OCI-LY3 (cell line): ENCODE results near the gene SOX13.

ENCODE experiments used
- H2AFZ ChIP-seq: fragments of 200-600, 300-600 bp; shearing (Covaris generic); 2 replicates; pipeline ENCODE4 v1.6.0; 2014; ENCODE audit warnings: antibody characterized with exemption, low read depth, low read length
- H3K27ac ChIP-seq: fragments of 200-600, 300-600 bp; sonication (generic); 2 replicates; pipeline ENCODE4 v1.5.1; 2014; ENCODE audit warnings: mild to moderate bottlenecking, low read length, moderate library complexity, mixed read lengths
- H3K27me3 ChIP-seq: fragments of 200-600, 300-600 bp; sonication (generic); 2 replicates; pipeline ENCODE4 v1.6.1; 2014; ENCODE audit warnings: low read depth, low read length, mixed read lengths
- H3K36me3 ChIP-seq: fragments of 200-600, 300-600 bp; sonication (generic); replicated peaks from 2 replicates; pipeline ENCODE3; 2014; ENCODE audit warnings: low read depth, low read length, mixed read lengths
- H3K4me1 ChIP-seq: fragments of 300-600, 200-600 bp; sonication (generic); 2 replicates; pipeline ENCODE4 v1.6.1; 2014; ENCODE audit warnings: low read length, mixed read lengths
- H3K4me2 ChIP-seq: fragments of 200-600, 300-600 bp; sonication (generic); 2 replicates; pipeline ENCODE4 v1.6.1; 2014; ENCODE audit warnings: low read length, mixed read lengths
- H3K4me3 ChIP-seq: fragments of 300-600, 200-600 bp; sonication (generic); 2 replicates; pipeline ENCODE4 v1.5.1; 2014; ENCODE audit warnings: antibody characterized with exemption, mild to moderate bottlenecking, low read length, moderate library complexity
- H3K79me2 ChIP-seq: fragments of 300-600, 200-600 bp; shearing (Covaris generic); 2 replicates; pipeline ENCODE4 v1.6.1; 2014; ENCODE audit warnings: mild to moderate bottlenecking, low read length, mixed read lengths
- H3K9ac ChIP-seq: fragments of 300-600, 200-600 bp; shearing (Covaris generic); 2 replicates; pipeline ENCODE4 v1.6.0; 2014; ENCODE audit warnings: mild to moderate bottlenecking, low read length, moderate library complexity
- H3K9me3 ChIP-seq: fragments of 200-600, 300-600 bp; shearing (Covaris generic); 2 replicates; pipeline ENCODE4 v1.6.1; 2014; ENCODE audit warnings: low read length, mixed read lengths; ENCODE audit not compliant: insufficient read depth
- H4K20me1 ChIP-seq: fragments of 200-600, 300-600 bp; sonication (generic); 2 replicates; pipeline ENCODE4 v1.6.1; 2016; ENCODE audit warnings: low read length, mixed read lengths; ENCODE audit not compliant: insufficient read depth
- CTCF ChIP-seq: fragments of 200-600, 300-600 bp; sonication (generic); IDR thresholded peaks from 2 replicates; pipeline ENCODE4 v1.5.1; 2014; ENCODE audit warnings: antibody characterized with exemption, low read length, low read depth
- EZH2phosphoT487 ChIP-seq: fragments of 200-600 bp; shearing (Covaris generic); IDR thresholded peaks from 2 replicates; pipeline ENCODE4 v1.6.1; 2018; ENCODE audit warnings: antibody characterized with exemption, mixed run types, low read depth

The SOX13 gene

GRCh38 chr1:204041232-204041767, 31.6 kb upstream of the SOX13 start:
- Histone ChIP-seq H3K9me3 (no peaks in the 10 kb centered on the region), H3K9ac (no peak overlapping the region), H3K4me3 (no peak overlapping the region), H3K36me3 (no peaks in the 10 kb centered on the region), H3K79me2 (no peaks in the 10 kb centered on the region), H4K20me1 (no peaks in the 10 kb centered on the region), H2AFZ (no peak overlapping the region), H3K4me2 (no peak overlapping the region), H3K27me3 (0 out of 2 replicates have a peak, but pooled peaks cover 10% of the 10 kb centered on the region), H3K27ac (no peak overlapping the region), H3K4me1 (no peaks in the 10 kb centered on the region)
- TF ChIP-seq CTCF (no peak), EZH2phosphoT487 (no peak)

GRCh38 chr1:204041803-204042505, 31.0 kb upstream of the SOX13 start:
- H3K4me3 ChIP-seq: no peak overlapping the region
- H3K79me2 ChIP-seq: no peaks in the 10 kb centered on the region
- no peaks in the 10 kb centered on the region for H3K9me3 ChIP-seq
- 0 out of 2 replicates have a peak, but pooled peaks cover 9% of the 10 kb centered on the region for H3K27me3 ChIP-seq
- H3K36me3 ChIP-seq: no peaks in the 10 kb centered on the region
- no peak overlapping the region for H2AFZ ChIP-seq
- H4K20me1 ChIP-seq: no peaks in the 10 kb centered on the region
- no peak overlapping the region for H3K27ac ChIP-seq
- H3K4me2 ChIP-seq: no peak overlapping the region
- H3K9ac ChIP-seq: no peak overlapping the region
- H3K4me1 ChIP-seq: no peaks in the 10 kb centered on the region
- TF ChIP-seq EZH2phosphoT487 (no peak), CTCF (no peak)

- H3K9me3 ChIP-seq: no peaks in the 10 kb centered on the region
- H2AFZ ChIP-seq: no peak overlapping the region
- 0 out of 2 replicates have a peak, but pooled peaks cover 4% of the 10 kb centered on the region for H3K27me3 ChIP-seq
- no peak overlapping the region for H3K27ac ChIP-seq
- H3K9ac ChIP-seq: no peak overlapping the region
- no peak overlapping the region for H3K4me3 ChIP-seq
- TF ChIP-seq CTCF (no peak), EZH2phosphoT487 (no peak)
- H3K79me2 ChIP-seq: no peaks in the 10 kb centered on the region
- H3K4me2 ChIP-seq: no peak overlapping the region
- H3K4me1 ChIP-seq: no peaks in the 10 kb centered on the region
- no peaks in the 10 kb centered on the region for H3K36me3 ChIP-seq
- no peaks in the 10 kb centered on the region for H4K20me1 ChIP-seq
Observed at GRCh38 chr1:204042516-204042915, 30.4 kb upstream of the SOX13 start.

GRCh38 chr1:204043680-204044079, 29.2 kb upstream of the SOX13 start:
- H4K20me1 ChIP-seq: no peaks in the 10 kb centered on the region
- no peaks in the 10 kb centered on the region for H3K36me3 ChIP-seq
- H3K9me3 ChIP-seq: no peaks in the 10 kb centered on the region
- no peak overlapping the region for H3K27ac ChIP-seq
- H3K27me3 ChIP-seq: 0 out of 2 replicates have a peak, but pooled peaks cover 4% of the 10 kb centered on the region
- H2AFZ ChIP-seq: no peak overlapping the region
- no peak overlapping the region for H3K9ac ChIP-seq
- no peaks in the 10 kb centered on the region for H3K4me1 ChIP-seq
- H3K4me3 ChIP-seq: no peak overlapping the region
- TF ChIP-seq CTCF (no peak), EZH2phosphoT487 (no peak)
- no peaks in the 10 kb centered on the region for H3K79me2 ChIP-seq
- no peak overlapping the region for H3K4me2 ChIP-seq
